NCI-H1048 (cell line): ENCODE data around the gene SFR1.

Experiments used
- DNase-seq: peaks from one replicate; lab custom pipeline; 2025; lab: John Stamatoyannopoulos, UW

The SFR1 gene, protein sequence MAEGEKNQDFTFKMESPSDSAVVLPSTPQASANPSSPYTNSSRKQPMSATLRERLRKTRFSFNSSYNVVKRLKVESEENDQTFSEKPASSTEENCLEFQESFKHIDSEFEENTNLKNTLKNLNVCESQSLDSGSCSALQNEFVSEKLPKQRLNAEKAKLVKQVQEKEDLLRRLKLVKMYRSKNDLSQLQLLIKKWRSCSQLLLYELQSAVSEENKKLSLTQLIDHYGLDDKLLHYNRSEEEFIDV

DNA sequence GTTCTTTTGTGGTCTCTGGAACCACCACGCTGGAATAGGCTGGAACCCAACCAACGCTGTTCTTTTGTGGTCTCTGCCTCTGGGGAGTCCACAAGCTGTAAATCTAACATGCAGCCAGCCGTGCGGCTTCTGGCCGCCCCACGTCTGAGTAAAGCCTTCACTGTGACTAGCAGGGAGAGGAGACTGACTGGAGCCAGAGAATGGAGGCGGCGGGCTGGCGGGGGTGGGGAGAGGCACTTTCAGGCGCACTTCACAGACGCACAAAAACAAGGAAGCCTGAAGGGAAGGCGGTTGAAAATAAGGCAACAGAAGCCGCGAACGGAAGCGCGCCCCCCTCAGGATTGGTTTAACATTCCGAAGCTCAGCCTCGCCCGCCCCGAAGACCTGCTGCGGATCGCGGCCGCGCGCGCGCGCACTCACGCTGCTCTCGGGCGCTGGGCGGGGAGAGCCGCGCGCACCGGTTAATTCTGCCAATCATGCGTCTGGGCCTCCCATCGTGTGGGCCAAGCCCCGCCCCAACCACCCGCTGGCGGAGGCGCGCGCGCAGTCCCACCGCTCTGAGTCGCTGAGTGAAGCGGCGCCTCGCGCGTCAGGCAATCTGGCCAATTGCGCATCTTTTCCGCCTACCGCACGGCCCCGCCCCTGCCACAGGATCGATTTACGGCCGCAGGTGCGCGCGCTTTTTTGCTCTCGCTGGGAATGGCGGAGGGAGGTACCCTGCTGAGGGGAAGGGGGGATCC is at the start of gene SFR1:
TSS of gene SFR1 (plus strand) at position 687 of the 740 bp plus-strand sequence. CDS start at position 700, 13 bp downstream.
- peak; percentile 97 for DNase-seq

DNA sequence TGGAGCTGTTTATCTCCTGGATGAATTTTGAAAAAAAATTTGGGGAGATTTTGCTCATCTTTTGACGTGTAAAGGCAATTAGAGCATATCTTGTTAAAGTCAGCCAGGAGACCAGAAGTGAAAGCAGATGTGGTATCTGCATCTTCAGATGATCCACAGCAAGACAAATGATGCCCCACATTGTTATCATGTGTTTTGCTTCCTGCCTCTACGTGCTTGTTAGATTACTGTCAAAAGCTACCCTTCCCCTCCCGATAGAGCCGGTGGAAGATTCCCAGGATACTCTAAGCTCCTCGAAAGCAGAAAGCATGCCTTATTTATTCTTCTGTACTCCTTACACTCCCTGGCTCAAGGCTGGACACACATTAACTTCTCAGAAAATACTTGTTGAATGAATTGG is 49.2 kb upstream of the SFR1 start:
- no peak for DNase-seq

DNA sequence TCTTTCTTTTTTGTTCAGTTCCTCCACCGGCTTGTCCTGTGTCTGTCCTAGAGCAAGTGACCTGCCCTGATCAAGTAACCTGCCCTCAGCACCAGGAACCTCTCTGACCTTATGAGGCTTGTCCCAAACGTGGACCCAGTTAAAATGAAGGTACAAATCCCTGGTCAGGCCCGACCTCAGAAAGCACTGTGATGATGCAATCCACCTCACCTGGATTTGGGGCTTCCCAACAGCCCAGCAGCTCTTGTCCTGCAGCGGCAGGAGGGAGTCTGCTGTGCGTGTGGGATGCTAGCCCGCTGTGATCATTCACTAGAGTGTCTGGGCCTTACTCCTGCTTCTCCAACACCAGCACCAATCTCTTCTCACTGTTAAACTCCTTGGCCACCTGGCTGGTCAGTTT is 47.5 kb upstream of the SFR1 start:
- no peak for DNase-seq

DNA sequence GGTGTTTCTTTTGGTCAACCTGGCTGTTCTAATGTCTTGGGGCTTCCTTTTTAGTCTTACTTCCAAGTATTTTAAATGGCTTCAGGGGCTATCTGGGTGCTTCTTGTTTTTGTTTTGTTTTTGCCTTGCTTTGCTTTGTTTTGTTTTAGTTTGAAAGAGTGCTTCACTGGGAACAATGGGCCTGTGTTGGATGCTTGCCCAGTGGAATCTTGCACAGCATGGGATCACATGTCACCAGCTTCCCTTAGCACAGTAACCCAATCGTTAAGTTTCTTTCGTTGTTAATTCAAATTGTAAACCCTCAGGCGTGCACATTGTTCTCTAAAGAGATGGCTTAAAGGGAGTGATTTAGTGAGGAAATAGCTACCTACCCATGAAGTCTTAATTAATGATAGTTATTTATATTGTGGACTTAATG is 45.2 kb upstream of the SFR1 start:
- DNase-seq = peak; percentile 67

DNA sequence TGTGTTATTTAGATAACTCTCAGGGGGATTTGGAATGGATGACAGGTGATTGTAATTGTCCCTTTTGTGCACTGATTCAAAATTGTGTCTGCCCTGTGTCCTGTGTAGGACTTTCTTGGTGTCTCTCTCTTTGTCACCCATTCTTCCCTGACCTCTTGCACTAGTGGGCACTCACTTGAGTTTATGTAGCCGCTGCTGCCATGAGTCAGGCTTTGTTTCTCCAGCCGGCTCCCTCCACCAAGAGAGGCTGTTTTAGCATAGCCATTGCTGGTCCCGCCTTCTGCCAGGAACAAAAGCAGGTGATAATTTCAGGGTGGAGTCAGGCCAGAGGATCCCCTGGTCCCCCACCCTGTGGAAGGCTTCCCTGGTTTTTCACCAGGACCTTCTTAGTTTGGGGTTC is 44.7 kb upstream of the SFR1 start:
- DNase-seq = no peak

DNA sequence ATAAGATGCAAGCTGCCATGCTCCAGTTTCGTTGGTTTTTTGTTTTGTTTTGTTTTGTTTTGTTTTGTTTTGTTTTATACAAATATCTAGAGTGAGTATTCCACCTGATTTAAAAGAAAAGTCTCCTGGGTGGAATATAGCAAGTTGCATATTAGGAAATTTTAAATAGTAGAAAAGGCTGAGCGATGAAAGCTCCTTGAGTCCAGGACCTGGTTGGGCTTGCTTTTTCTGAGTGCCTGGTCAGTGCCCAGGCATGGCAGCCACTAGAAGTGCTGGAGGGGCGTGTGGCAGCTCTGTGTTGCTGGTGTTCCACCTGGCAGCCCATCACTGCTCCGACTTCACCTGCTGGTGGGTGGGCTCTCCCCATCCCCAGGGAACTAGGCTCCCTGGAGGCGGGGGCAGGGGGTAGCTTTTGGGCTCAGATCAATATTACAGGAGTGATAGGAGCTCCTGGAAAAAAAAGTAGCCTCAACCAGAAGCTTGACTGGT is 44.3 kb upstream of the SFR1 start:
- no peak for DNase-seq

DNA sequence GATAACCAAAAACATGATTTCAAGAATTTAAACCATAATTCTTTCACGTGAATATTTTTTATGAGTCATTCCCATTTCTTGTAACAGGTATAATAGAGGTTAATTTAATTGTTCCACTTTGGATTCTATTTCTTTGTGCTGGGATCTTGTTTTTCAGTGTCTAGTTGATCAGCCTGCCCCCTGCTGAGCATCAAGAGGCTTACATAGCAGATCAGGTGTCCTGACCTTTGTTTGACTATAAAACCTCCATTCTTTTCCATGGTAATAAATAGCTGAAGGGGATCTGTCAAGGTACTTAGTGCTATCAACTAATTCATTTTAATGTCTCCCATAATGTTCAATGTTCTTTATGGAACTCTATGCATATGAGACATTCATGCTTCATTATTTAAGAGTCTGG is 41.2 kb upstream of the SFR1 start:
- no peak for DNase-seq

DNA sequence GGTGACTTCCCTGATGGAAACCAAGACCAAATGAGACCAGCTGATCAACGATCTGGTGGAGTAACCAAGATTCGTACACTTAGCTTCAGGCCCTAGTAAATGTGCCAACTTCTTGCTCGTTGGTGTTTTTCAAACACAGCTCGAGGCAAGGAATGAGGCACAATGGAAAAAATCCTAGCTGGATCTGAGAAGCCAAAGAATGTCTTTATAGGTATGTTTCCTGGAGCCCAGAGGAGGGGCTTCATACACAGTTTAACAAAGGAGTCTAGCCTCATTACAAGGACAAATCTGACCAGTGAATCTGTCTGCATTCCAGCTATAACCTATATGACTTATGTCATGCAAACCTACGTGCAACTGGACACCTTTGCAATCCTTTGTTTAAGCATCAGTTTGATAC is 40.0 kb upstream of the SFR1 start:
- no peak for DNase-seq

DNA sequence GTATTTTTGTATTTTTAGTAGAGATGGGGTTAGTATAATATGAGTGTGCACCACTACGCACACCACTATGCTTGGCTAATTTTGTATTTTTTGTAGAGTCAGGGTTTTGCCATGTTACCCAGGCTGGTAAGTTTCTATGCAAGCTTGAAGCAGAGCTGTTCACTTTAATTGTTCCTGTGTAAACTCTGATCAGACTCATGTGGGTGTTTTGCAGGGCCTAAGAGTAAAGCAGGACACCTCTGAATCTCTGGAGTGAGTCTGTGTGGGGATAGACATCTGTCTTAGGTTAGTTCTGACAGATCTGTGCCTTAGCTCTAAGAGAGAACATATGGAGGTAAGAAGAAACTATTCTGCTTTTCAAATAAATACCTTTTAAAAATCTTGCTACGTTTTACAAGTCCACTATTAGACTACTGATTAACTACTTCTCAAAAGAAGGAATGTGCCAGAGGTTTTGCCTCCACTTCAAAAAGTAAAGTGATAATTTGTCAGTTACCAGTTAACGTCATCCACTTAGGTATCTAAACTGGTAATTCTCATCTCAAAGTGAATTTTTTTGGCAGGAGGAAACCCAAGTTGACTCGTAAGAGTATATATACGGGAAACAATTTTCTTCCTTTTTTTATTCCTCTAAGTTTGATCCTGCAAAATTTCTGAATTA is 37.4 kb upstream of the SFR1 start:
- DNase-seq = no peak

DNA sequence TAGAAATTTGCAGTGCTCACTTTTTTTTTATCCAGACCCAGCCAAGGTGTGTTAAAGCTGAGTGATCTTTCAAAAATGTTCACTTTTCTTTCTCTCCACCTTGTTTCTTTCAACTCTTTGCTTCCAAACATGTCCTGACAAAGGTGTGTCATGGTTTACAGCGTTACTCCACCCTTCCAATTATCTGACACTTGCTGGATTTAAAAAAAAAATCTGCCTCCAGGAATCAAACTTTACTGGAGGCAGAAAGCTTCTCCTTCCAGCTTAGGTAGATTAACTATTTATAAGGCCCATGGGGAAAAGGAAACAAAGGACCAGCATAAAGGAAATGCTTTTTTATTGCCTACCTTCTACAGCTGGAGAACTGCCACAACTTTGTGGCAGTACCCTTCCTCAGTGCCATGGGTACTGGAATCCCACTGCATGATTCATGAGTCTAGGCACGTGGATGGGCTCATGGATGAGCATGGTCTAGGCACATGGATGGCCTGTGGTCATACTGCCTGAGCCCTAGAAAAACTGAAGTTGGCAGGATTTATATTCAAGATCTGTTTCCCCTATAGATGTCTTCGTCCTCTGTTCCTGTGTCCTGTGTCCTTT is 36.1 kb upstream of the SFR1 start, which contains the start of gene COL17A1:
TSS of gene COL17A1 (minus strand) at position 80 of the 600 bp plus-strand sequence. CDS start 5,207 bp downstream, outside the sequence.
- DNase-seq = no peak

DNA sequence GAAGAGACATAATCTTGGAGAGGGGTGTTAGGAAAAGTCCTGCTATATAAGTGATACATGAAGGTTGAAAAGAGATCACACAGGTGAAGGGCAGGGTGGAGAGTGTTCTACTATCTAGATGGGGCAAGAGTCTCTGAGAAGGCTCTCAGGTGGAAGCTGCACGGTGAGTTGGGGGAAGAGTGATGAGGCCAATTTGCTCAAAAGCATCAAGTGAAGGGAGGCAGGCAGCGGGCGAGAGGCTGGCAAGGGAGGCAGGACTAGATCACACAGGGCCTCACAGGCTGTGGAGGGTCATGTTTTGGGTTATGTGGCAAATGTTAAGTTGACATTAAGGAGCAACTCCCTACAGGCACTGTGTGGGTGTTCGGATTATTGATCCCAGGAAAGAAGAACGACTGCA is 33.7 kb upstream of the SFR1 start:
- no peak for DNase-seq

DNA sequence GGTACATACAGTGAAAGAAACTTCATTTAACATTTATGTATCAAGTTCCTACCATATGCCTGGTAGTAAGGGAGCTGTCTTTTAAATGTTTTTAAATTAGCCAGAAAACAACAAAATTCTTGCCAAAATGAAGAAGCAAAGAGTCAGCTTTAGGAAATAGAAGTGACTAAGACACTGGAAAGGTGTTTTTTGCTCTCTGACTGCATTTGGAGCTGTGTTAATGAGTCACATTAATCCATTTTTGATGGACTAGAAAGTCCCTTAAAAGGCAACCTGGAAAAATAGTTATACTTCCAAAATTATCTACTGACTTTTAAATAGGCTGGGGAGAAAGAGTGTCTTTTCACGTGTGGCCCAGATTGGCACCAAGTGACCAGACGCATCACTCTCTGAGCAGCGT is 32.4 kb upstream of the SFR1 start:
- no peak for DNase-seq

DNA sequence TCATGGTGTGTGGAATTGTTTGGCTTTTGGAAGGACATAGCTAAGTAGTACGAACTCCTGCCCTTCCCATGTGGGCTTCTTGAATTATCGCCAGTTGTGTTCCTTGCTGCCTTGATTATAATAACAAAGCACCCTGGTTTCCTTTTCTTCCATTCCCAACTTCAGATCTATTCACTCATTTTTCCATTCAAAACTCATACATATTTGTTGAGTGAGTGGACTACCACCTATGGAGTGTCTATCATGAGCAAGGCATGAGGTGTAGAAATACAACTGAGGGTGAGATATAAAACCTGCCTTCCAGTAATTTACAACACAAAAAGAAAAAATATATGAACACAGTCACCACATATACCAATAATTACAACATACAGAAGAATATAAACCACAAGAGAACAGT is 31.4 kb upstream of the SFR1 start:
- no peak for DNase-seq

DNA sequence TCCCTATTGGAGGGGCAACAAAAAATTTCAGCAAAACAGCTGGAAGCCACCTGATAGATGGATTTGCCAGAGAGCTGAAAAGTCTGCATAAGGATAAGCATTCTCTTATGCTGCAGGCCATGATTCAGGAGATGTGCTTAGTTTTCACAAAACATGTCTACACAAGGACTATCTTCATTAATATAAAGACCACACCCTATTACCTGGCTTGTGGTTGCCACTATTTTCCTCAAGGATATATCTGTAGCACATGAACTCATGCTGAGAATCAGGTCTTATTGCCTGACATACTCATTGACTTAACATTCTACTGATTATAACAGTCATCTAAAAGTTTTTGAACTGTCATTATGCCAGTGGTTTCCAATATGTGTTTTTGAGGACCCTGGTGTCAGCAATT is 29.2 kb upstream of the SFR1 start:
- DNase-seq = no peak

DNA sequence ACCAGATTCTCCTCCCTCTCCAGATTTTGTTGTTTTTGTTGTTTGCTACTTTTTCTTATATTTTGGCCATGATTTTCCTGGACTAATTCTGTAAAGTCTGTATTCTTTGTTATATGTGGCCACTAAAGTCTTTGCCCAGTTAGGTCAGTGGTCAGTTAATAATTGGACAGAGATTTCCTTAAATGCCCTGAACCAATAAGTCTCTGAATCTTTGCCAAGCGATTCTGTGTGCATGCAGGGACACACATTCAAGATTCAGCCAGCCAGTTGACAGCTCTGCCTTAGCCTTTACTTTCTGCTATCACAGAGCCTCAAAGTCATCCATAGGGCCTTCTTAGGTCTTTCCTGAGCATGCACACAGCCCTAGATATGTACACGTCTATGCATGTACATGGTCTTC is 25.3 kb upstream of the SFR1 start:
- no peak for DNase-seq

DNA sequence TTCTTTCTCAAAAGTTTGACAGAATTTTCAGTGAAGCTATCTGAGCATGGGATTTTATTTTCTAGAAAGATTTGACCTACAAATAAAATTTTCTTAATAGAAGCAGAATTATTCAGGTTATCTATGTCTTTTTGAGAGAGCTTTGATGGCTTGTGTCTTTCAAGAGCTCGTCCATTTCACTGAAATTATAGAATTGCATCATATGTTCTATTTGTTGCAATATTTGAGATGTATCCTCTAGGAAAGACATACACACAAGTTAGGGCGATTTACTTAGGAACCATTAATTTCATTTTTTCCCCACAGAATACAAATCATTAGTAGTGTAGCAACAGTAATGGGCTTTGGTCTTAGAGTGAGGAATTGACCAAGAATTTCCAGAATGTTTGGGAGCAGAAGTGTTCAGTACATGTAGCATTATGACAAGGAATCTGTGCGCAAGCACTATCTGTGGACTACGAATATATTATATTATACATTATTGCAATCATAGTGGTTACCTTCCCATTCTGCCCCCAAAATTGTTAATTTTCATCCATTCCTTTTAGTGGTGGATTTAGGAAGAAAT is 23.5 kb upstream of the SFR1 start:
- no peak for DNase-seq

DNA sequence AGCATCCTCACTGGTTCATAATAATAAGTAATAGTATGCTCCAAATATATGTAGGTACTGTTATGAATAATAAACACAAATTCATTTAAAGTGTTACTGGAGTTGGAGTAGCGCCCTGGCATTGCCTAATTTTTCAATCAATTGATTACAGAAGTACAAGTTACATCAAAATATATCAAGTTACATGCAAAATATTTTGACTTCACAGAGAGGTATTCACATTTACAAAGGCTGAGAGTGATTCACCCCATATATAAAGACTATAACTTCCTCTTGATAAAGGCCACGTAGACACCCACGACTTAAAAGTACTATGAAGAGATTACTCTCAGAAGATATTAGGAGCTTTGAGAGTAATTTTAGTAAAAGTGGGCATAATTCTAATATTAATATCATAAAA is 22.7 kb upstream of the SFR1 start:
- DNase-seq = no peak

DNA sequence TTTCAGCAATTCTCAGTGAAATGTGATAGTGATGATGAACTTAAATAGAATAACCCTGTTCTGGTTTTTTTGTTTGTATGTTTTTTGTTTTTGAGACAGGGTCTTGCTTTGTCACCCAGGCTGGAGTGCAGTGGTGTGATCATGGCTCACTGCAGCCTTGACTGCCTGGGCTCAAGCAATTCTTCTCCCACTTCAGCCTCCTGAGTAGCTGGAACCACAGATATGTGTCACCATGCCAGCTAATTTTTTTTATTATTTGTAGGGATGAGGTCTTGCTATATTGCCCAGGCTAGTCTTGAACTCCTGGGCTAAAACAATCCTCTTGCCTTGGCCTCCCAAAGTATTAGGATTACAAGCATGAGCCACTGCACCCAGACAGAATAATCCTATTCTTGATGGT is 22.0 kb upstream of the SFR1 start:
- no peak for DNase-seq

DNA sequence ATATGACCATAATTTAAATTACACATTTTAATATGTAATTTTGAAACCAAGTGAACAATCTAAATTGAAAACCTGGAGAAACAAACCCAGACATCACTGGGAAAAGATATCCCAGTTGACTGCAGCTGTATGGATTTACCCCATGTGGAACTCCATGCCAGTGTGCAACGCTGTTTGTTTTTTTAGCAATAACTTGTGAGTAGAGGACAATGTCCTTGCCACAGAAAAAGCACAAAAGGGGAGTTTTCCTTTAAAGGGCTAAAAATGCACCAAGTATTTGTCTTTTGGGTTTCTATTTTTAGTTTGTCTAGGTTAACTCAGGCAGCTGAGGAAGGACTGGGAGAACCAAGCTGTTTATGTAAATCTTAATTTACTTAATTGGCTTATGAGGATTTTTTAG is 21.2 kb upstream of the SFR1 start:
- no peak for DNase-seq

DNA sequence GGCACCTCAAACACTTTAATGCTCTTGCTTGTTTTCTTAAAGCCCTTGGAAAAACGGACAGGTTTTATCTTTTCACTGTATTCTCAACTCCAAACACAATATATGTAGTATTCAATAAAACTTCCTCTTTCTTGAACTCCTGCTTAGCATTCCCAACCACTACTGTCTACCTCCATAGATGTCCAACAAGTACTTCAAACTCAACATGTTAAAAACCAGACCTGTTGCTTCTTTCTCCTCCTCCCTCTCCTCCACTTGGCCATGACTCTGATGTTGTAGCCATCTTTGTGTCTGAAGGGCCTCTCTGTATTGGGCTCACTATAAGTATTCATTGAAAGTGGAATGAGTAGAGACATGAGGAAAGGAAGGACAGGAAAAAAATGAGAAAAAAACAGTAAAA is 20.1 kb upstream of the SFR1 start:
- DNase-seq = no peak

DNA sequence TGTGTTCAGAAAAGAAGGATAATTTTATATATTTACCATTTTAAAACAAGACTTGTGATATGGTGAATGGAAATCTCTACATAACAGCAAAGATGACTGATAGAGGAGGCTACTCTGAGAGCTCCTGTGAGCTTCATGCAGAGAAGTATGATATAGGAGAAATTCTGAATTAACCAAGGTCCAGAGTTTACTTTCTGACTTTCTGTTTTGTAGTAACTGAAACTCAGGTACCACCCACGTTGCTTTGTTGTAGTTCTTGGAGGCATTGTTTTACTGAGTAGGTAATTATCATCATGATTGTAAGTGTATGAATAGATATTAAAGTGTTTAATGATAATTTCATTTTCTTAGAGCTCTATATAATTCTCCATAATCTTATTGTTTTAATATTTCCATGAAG is 18.0 kb upstream of the SFR1 start:
- no peak for DNase-seq

DNA sequence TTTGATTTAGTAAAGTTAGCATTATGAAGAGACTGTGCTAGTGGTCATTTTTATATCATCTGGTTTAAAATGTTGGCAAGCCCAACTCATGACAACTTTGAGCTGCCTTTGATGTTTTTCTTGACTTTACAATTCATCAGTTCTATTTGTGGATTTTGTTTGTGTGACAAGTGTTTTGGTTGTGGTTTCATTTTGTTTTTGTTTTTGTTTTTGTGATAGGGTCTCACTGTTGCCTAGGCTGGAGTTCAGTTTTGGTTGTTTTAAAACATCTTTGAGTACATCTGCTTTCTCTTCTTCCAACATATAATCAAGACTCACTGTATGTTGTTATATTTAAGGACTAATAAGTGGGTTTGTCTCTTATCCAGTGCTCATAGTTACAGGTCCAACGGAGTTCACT is 17.6 kb upstream of the SFR1 start:
- no peak for DNase-seq
